Non-pigmented ciliary epithelial cell (primary cell): ENCODE measurements around the gene SMYD2.

Experiments used
- DNase-seq: peaks from one replicate; pipeline ENCODE4 v3.0.0-alpha.2; 2010; ENCODE audit warnings: low read depth

Gene SMYD2

GRCh38 chr1:214329470-214330220 is 48.7 kb downstream of the SMYD2 start:
- DNase-seq: no peak

- DNase-seq: no peak
Observed at GRCh38 chr1:214330222-214330621, 49.3 kb downstream of the SMYD2 start.

GRCh38 chr1:214330715-214331114 is 49.8 kb downstream of the SMYD2 start:
- no peak for DNase-seq

GRCh38 chr1:214331180-214331579 is 50.2 kb downstream of the SMYD2 start:
- no peak for DNase-seq

DNA sequence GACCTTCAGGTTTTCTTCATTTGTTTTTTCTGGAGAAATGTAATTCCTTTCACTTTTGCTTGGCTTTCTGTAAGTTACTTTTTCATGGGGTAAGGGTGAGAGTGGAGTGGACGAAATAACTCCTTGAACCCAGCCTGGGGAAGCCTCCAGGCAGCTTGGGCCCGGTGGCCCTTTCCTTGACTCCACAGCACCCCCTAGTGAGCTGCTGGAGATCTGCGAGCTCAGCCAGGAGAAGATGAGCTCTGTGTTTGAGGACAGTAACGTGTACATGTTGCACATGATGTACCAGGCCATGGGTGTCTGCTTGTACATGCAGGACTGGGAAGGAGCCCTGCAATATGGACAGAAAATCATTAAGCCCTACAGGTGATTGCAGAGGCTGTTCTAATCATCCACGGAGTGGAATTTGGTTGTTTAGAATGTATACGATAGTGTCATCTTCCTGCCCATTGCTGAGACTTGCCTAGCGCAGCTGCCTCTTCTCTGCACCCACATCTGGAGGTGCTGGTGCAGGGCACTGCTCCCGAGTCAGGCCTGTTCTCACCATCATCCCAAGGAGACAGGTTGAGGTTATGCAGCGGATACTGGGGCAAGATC is 51.0 kb downstream of the SMYD2 start:
- DNase-seq: no peak

GRCh38 chr1:214332946-214333798 is 52.2 kb downstream of the SMYD2 start:
- DNase-seq: no peak

GRCh38 chr1:214335567-214335966 is 54.6 kb downstream of the SMYD2 start:
- DNase-seq: no peak

GRCh38 chr1:214337015-214337414 is 56.1 kb downstream of the SMYD2 start:
- no peak for DNase-seq

DNA sequence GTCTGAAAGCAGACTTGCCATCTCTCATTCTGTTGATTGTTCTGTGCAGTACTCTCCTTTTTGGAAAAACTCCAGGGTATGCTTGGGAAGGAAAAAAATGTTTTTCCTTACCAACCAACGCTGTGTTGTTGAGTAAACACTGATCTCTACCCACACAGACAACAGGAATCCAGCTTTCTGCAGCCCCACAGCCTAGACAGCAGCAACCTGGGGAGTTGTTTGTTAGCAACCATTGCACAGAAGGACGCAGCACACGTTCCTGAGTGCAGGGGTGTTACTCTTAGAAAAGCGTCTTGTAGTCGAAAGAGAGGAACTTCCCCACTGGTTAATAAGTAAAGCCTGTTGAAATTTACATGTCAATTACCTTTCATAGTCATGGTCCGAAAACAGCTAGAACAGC is 56.6 kb downstream of the SMYD2 start:
- no peak for DNase-seq

GRCh38 chr1:214338212-214338611 is 57.3 kb downstream of the SMYD2 start:
- DNase-seq: no peak

GRCh38 chr1:214341459-214341858 is 60.5 kb downstream of the SMYD2 start:
- no peak for DNase-seq

- no peak for DNase-seq
Observed at GRCh38 chr1:214341932-214342331, 61.0 kb downstream of the SMYD2 start.

DNA sequence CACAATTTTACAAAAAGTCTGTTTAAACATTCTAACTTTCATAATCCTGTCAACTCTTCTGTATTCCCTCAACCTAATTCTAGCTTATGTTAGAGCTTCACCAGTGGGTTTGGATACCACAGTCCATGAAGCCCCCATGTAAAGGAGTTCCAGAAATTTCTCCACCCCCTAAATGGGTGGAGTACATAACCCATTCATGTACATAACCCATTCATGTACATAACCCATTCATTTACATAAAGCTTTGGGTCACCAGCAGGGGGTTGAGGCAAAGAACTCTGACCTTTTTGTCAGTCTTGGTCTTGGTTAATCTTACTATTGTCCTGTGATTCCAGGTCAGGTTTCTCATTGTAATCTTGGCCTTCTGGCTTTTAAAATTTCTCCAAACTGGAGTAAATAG is 61.6 kb downstream of the SMYD2 start:
- no peak for DNase-seq

DNA sequence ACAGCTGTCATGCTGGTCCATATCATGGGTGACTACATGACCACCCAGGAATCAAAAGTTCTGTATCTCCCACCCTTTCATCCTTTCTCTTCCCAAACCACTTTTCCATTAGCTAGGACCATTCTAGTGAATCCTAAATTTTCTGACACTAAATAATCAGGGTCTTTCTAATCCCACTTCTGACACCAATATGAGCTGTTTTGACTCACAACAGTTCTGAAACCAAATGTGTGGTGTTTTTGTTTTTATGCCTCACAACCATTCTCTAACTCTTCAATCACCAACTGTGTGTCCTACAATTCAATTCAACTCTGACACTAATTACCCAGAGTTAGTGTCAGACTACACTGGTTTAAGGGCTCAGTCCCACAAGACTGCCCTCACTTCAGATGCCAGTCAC is 63.9 kb downstream of the SMYD2 start:
- no peak for DNase-seq

DNA sequence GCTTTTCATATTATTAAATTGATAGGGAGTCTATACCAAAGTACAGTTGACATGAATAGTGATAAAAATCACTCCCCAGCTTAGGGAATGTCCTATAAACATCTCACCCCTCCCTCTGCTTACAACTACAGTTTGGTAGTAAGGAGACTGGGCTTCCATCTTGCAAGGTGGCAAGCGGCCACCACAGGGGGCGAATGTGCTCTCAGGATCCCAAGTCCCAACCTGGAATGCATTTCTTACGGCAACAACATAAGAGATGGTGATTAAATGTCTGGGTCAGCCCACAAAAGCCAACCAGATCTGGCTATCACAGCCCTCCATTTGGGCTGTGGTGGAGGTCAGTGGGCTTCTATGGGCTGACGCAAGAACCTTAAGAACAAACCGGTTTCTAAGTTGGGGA is 68.0 kb downstream of the SMYD2 start:
- no peak for DNase-seq

GRCh38 chr1:214349781-214350180 is 68.8 kb downstream of the SMYD2 start:
- no peak for DNase-seq

- no peak for DNase-seq
Observed at GRCh38 chr1:214351551-214352277, 70.8 kb downstream of the SMYD2 start.

DNA sequence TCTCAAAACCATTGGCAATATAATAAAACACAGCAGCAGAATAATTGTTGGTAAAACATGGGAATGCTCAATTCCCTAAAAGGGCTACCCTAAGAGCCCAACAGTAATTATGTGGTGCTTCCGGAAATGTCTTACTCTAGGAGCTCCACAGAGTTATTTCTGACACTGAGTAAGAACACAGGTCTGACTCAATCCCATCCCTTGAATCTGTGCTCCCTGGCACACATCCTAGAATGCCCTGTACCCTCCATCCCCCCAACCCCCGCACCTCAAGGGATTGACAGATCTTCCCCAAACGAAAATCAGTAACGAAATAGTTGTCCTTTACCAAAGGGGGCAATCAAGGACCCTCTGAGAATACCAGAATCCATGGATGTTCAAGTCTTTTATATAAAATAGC is 71.9 kb downstream of the SMYD2 start:
- DNase-seq: no peak

DNA sequence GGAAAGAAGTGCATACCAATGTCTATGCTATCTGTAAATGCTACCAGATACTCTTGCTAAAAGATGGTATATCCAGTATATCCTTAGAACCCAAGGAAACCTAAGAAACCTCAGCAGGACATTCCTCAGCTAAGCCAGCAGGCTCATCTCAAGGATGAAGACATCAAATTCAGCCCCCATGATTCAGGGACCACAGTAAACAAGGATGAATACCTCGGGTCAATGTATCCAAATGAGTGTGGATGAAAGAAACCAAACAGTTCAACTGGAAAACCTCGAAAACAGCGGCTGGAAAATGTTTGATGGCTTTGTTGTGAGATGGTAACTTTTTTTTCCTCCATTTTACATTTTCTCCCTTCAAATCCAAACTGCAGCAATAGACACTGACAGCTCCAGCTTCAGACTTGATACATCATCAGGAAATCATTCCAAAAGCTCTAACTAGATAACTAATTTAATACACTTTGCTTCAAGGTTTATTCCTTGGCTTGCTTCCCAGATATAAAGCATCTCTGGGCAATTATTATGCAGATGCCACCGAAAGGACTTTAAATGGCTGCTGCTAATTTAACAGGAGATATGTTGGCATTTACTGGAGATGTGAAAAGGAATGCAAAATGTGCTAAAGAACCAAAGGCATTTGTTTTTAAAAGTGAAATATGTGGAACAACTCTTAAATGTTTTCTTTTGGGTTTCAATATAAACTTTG is 73.6 kb downstream of the SMYD2 start:
- peak; percentile 34 for DNase-seq

GRCh38 chr1:214360116-214360515 is 79.2 kb downstream of the SMYD2 start:
- DNase-seq: no peak

- no peak for DNase-seq
Observed at GRCh38 chr1:214360525-214361164, 79.7 kb downstream of the SMYD2 start.
